ENCODE data around the gene PTPRN2. TPM values are rescaled to one million over a fixed set of nuclear protein-coding genes. Genes with fewer than 3 reads are reported as not detected.

Gene PTPRN2
- total RNA-seq, 2 experiments from 2014 or later: 0.70 TPM; not detected in 1

DNA sequence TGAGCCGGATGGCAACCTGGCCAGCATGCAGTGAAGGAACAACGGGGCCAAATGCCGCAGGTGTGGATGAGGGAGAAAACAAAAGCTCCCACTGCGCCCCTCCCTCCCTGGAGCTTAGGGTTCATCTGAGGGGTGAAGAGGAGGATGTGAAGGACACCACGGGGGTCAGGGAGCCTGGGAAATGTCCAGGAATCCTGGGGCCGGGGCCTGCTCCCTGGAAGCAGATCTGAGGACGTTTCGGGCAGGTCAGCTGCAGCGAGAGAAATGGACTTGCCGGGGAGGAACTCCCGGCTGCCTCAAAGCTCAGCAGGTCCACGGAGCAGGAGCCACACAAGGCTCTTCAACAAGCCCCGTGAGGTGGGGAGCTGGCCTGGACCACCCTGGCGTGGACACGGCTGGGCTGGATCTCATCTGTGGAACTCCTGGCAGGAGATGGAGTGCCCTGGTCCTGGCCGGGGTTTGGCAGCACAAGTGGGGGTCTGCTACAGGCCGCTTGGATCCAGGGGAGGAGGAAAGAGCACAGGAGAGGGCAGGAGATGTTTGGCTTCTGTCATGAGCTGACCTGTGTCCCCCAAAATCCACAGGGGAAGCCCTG, 585.0 kb downstream of the PTPRN2 start:
- H3K79me2 ChIP-seq (ENCODE audit: insufficient read depth, low read depth, low read length): no peaks in the 10 kb centered on the region

GRCh38 chr7:158001621-158002320, 585.9 kb downstream of the PTPRN2 start:
- H3K4me2 ChIP-seq (ENCODE audit: low read length): no peak overlapping the region
- no TSS peak for BruUV-seq (replicated peaks)
- intact Hi-C loops (cut with micrococcal nuclease; ENCODE audit: unreplicated experiment): no loop called here
- H3K4me1 ChIP-seq (ENCODE audit: insufficient read depth, low read length, poor library complexity, severe bottlenecking): no peaks in the 10 kb centered on the region
- no peaks in the 10 kb centered on the region for H3K9me2 ChIP-seq (ENCODE audit: insufficient read depth, low read length)
- no peak for DNase-seq (ENCODE audit: low spot score)
- TF ChIP-seq EZH2phosphoT487 (IDR thresholded peaks at IDR 0.05; ENCODE audit: borderline replicate concordance, low read depth, low read length): no peak
- TF ChIP-seq, protein P1, sequence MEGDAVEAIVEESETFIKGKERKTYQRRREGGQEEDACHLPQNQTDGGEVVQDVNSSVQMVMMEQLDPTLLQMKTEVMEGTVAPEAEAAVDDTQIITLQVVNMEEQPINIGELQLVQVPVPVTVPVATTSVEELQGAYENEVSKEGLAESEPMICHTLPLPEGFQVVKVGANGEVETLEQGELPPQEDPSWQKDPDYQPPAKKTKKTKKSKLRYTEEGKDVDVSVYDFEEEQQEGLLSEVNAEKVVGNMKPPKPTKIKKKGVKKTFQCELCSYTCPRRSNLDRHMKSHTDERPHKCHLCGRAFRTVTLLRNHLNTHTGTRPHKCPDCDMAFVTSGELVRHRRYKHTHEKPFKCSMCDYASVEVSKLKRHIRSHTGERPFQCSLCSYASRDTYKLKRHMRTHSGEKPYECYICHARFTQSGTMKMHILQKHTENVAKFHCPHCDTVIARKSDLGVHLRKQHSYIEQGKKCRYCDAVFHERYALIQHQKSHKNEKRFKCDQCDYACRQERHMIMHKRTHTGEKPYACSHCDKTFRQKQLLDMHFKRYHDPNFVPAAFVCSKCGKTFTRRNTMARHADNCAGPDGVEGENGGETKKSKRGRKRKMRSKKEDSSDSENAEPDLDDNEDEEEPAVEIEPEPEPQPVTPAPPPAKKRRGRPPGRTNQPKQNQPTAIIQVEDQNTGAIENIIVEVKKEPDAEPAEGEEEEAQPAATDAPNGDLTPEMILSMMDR (conservative IDR thresholded peaks at IDR 0.05; ENCODE audit: low read length): no peak
- ChIA-PET CTCF (ENCODE audit: unreplicated experiment) (no interaction called here), POLR2A (no interaction called here)
- no peak overlapping the region for H3K27ac ChIP-seq (ENCODE audit: low read depth, low read length, poor library complexity, severe bottlenecking)
- no peak overlapping the region for H3K4me3 ChIP-seq (ENCODE audit: low read depth, low read length, poor library complexity, severe bottlenecking)
- H2AFZ ChIP-seq (ENCODE audit: low read length): no peak overlapping the region
- no peaks in the 10 kb centered on the region for H3K79me2 ChIP-seq (ENCODE audit: insufficient read depth, low read depth, low read length)
- no peaks in the 10 kb centered on the region for H3K36me3 ChIP-seq (ENCODE audit: insufficient read depth, low read length)
- H3K9me3 ChIP-seq (ENCODE audit: low read length): no peaks in the 10 kb centered on the region
- H4K20me1 ChIP-seq (ENCODE audit: insufficient read depth, low read length): no peaks in the 10 kb centered on the region

More for the DNA sequence above, 585.0 kb downstream of the PTPRN2 start:
- H3K4me2 ChIP-seq (ENCODE audit: low read length): no peak overlapping the region
- POLR2A ChIA-PET: no interaction called here
- no peaks in the 10 kb centered on the region for H3K9me3 ChIP-seq (ENCODE audit: low read length)
- no peaks in the 10 kb centered on the region for H4K20me1 ChIP-seq (ENCODE audit: insufficient read depth, low read length)
- TF ChIP-seq, protein P1 (conservative IDR thresholded peaks at IDR 0.05; ENCODE audit: low read length): no peak
- TF ChIP-seq EZH2phosphoT487 (IDR thresholded peaks at IDR 0.05; ENCODE audit: borderline replicate concordance, low read depth, low read length): no peak
- H3K4me3 ChIP-seq (ENCODE audit: low read depth, low read length, poor library complexity, severe bottlenecking): no peak overlapping the region
- CTCF ChIA-PET (ENCODE audit: unreplicated experiment): no interaction called here
- BruUV-seq (replicated peaks): no TSS peak
- no peaks in the 10 kb centered on the region for H3K4me1 ChIP-seq (ENCODE audit: insufficient read depth, low read length, poor library complexity, severe bottlenecking)
- no peaks in the 10 kb centered on the region for H3K9me2 ChIP-seq (ENCODE audit: insufficient read depth, low read length)
- intact Hi-C loops (cut with micrococcal nuclease; ENCODE audit: unreplicated experiment): no loop called here
- no peaks in the 10 kb centered on the region for H3K36me3 ChIP-seq (ENCODE audit: insufficient read depth, low read length)
- H2AFZ ChIP-seq (ENCODE audit: low read length): no peak overlapping the region
- no peak overlapping the region for H3K27ac ChIP-seq (ENCODE audit: low read depth, low read length, poor library complexity, severe bottlenecking)
- DNase-seq (ENCODE audit: low spot score): no peak

GRCh38 chr7:158001003-158001402, 586.6 kb downstream of the PTPRN2 start:
- H3K4me2 ChIP-seq (ENCODE audit: low read length): no peak overlapping the region
- H4K20me1 ChIP-seq (ENCODE audit: insufficient read depth, low read length): no peaks in the 10 kb centered on the region
- no peaks in the 10 kb centered on the region for H3K36me3 ChIP-seq (ENCODE audit: insufficient read depth, low read length)
- DNase-seq (ENCODE audit: low spot score): no peak
- POLR2A ChIA-PET: no interaction called here
- H3K4me3 ChIP-seq (ENCODE audit: low read depth, low read length, poor library complexity, severe bottlenecking): no peak overlapping the region
- no peak overlapping the region for H3K27ac ChIP-seq (ENCODE audit: low read depth, low read length, poor library complexity, severe bottlenecking)
- H3K9me2 ChIP-seq (ENCODE audit: insufficient read depth, low read length): no peaks in the 10 kb centered on the region
- intact Hi-C loops (cut with micrococcal nuclease; ENCODE audit: unreplicated experiment): no loop called here
- no peak overlapping the region for H2AFZ ChIP-seq (ENCODE audit: low read length)
- BruUV-seq (replicated peaks): no TSS peak
- CTCF ChIA-PET (ENCODE audit: unreplicated experiment): no interaction called here
- TF ChIP-seq, protein P1 (conservative IDR thresholded peaks at IDR 0.05; ENCODE audit: low read length): no peak
- no peak for TF ChIP-seq EZH2phosphoT487 (IDR thresholded peaks at IDR 0.05; ENCODE audit: borderline replicate concordance, low read depth, low read length)
- no peaks in the 10 kb centered on the region for H3K4me1 ChIP-seq (ENCODE audit: insufficient read depth, low read length, poor library complexity, severe bottlenecking)
- no peaks in the 10 kb centered on the region for H3K9me3 ChIP-seq (ENCODE audit: low read length)
- no peaks in the 10 kb centered on the region for H3K79me2 ChIP-seq (ENCODE audit: insufficient read depth, low read depth, low read length)

Data from OCI-LY7 (cell line).